Left lung (tissue), 10 donors: ENCODE data around the gene KERA. TPM values are rescaled to one million over a fixed set of nuclear protein-coding genes. Genes with fewer than 3 reads are reported as not detected.
A peak's percentile ranks its signal among the peaks of the same experiment; 100 is the strongest.

ENCODE experiments used
- ATAC-seq: fragments of 200-7000 bp; cut with Tn5 transposase; one replicate; pipeline ENCODE4 v1.9.1; 2020; ENCODE audit warnings: moderate library complexity
- DNase-seq, 4 donors: peaks; one replicate each; pipeline ENCODE4 v3.0.0-alpha.2; 2013 to 2020
- H3K27ac ChIP-seq, 2 donors: fragments of 200-600 bp; sonication (generic) in 1 of 2; one replicate each; pipeline versions ENCODE4 v1.5.0 to v1.8.0; 2020 to 2021
- H3K27me3 ChIP-seq, 2 donors: fragments of 200-600 bp; sonication (generic) in 1 of 2; one replicate each; pipeline versions ENCODE4 v1.5.0 to v1.8.0; 2020 to 2021
- H3K36me3 ChIP-seq, 2 donors: fragments of 200-600 bp; sonication (generic) in 1 of 2; one replicate each; pipeline versions ENCODE4 v1.5.0 to v1.8.0; 2020 to 2021
- H3K4me1 ChIP-seq, 2 donors: fragments of 200-600 bp; one replicate each; pipeline ENCODE4 v1.8.0; 2021
- H3K4me3 ChIP-seq, 2 donors: fragments of 200-600 bp; sonication (generic) in 1 of 2; one replicate each; pipeline versions ENCODE4 v1.5.0 to v1.8.0; 2020 to 2021; ENCODE audit warnings: mild to moderate bottlenecking in 1 of 2
- H3K9me3 ChIP-seq, 2 donors: fragments of 200-600 bp; sonication (generic) in 1 of 2; one replicate each; pipeline versions ENCODE4 v1.5.0 to v1.8.0; 2020 to 2021
- CTCF ChIP-seq, 2 donors: fragments of 200-600 bp; sonication (generic) in 1 of 2; IDR thresholded peaks; one replicate each; pipeline versions ENCODE4 v1.5.0 to v1.8.0; 2021; ENCODE audit warnings: antibody characterized with exemption in 2 of 2
- intact Hi-C, 2 donors: fragments of 100-400 bp; cut with DNase I; formaldehyde crosslinking; loops; one replicate each; pipeline versions ENCODE4 v1.11.2 to v1.14.2; 2022
- polyA plus RNA-seq, 6 donors: library from polyadenylated mRNA; unstranded; fragments of 120-200 nt; gene quantifications; one replicate each; pipeline ENCODE4 v1.2.1, GENCODE V29; 2013; ENCODE audit not compliant: insufficient read length in 6 of 6
- total RNA-seq, 2 donors: library from RNA; stranded (reverse); fragmentation: NEBNext Ultra II Directional; extraction: Animal tissue kit (Norgen Biotek cat#: 25700); gene quantifications; one replicate each; pipeline ENCODE4 v1.2.1, GENCODE V29; 2021
- donor health status: DM: no; HTN: yes; CAD: no.
- donor health status: DM: no; HTN: no; CAD: no.

KERA gene
- total and polyA plus RNA-seq, 8 donors: 0.10 to 0.26 (median 0.16) TPM

- Histone ChIP-seq H3K4me3 (no peak overlapping the region), H3K4me1 (no peaks in the 10 kb centered on the region), H3K9me3 (no peaks in the 10 kb centered on the region), H3K27ac (peak overlapping the region in 1 of 2 donors; percentile 47), H3K27me3 (no peaks in the 10 kb centered on the region), H3K36me3 (no peaks in the 10 kb centered on the region)
- DNase-seq (no peak), ATAC-seq (no peak)
- TF ChIP-seq CTCF (IDR thresholded peaks at IDR 0.05): no peak
- intact Hi-C loops: no loop called here
These were observed 45.3 kb upstream of the KERA start for GRCh38 chr12:91103101-91103500.

GRCh38 chr12:91100906-91101305, 43.1 kb upstream of the KERA start:
- Histone ChIP-seq H3K4me3 (no peak overlapping the region), H3K27me3 (no peaks in the 10 kb centered on the region), H3K9me3 (peaks cover 0 to 2% of the 10 kb centered on the region in 2 donors), H3K36me3 (no peaks in the 10 kb centered on the region), H3K4me1 (no peaks in the 10 kb centered on the region), H3K27ac (peak overlapping the region in 1 of 2 donors; percentile 41)
- ATAC-seq (no peak), DNase-seq (no peak)
- intact Hi-C loops: no loop called here
- no peak for TF ChIP-seq CTCF (IDR thresholded peaks at IDR 0.05)

- H3K36me3 ChIP-seq: no peaks in the 10 kb centered on the region
- no peak for DNase-seq
- no peak for ATAC-seq
- H3K9me3 ChIP-seq: peaks cover 0 to 7% of the 10 kb centered on the region in 2 donors
- H3K27me3 ChIP-seq: no peaks in the 10 kb centered on the region
- H3K4me3 ChIP-seq: no peak overlapping the region
- H3K27ac ChIP-seq: peak overlapping the region in 1 of 2 donors; percentile 53
- TF ChIP-seq CTCF (IDR thresholded peaks at IDR 0.05): no peak
- no peaks in the 10 kb centered on the region for H3K4me1 ChIP-seq
- intact Hi-C loops: no loop called here
These were observed 42.0 kb upstream of the KERA start for GRCh38 chr12:91099836-91100235.

GRCh38 chr12:91099341-91099740, 41.5 kb upstream of the KERA start:
- no peak for TF ChIP-seq CTCF (IDR thresholded peaks at IDR 0.05)
- ATAC-seq (no peak), DNase-seq (no peak)
- H3K27me3 ChIP-seq: no peaks in the 10 kb centered on the region
- H3K9me3 ChIP-seq: peaks cover 0 to 7% of the 10 kb centered on the region in 2 donors
- intact Hi-C loops: no loop called here
- H3K4me3 ChIP-seq: no peak overlapping the region
- peak overlapping the region in 1 of 2 donors; percentile 53 for H3K27ac ChIP-seq
- no peaks in the 10 kb centered on the region for H3K36me3 ChIP-seq
- H3K4me1 ChIP-seq: no peaks in the 10 kb centered on the region

GRCh38 chr12:91098941-91099340, 41.1 kb upstream of the KERA start:
- peak; percentile 80 for ATAC-seq
- peak overlapping the region in 1 of 2 donors; percentile 53 for H3K27ac ChIP-seq
- H3K4me3 ChIP-seq: no peak overlapping the region
- H3K27me3 ChIP-seq: no peaks in the 10 kb centered on the region
- H3K9me3 ChIP-seq: peaks cover 0 to 7% of the 10 kb centered on the region in 2 donors
- intact Hi-C loops: no loop called here
- TF ChIP-seq CTCF (IDR thresholded peaks at IDR 0.05): no peak
- no peaks in the 10 kb centered on the region for H3K36me3 ChIP-seq
- DNase-seq: no peak
- H3K4me1 ChIP-seq: no peaks in the 10 kb centered on the region
